ENCODE data around the gene NDUFV2.

Gene NDUFV2

GRCh38 chr18:9173770-9174233 lies 71.3 kb downstream of the NDUFV2 start:
- no peak for DNase-seq
- Histone ChIP-seq H3K27me3 (ENCODE audit: insufficient read depth, low read depth, severe bottlenecking) (no peaks in the 10 kb centered on the region), H3K4me3 (ENCODE audit: low read depth, low read length) (no peak overlapping the region), H3K9me3 (ENCODE audit: severe bottlenecking) (no peaks in the 10 kb centered on the region), H3K36me3 (peaks cover 3% of the 10 kb centered on the region; the same call in 1 of the 2 replicates), H3K27ac (no peak overlapping the region)
- no peak for TF ChIP-seq CTCF (IDR thresholded peaks at IDR 0.05; ENCODE audit: low read depth, low read length)

GRCh38 chr18:9174302-9174701 lies 71.8 kb downstream of the NDUFV2 start:
- Histone ChIP-seq H3K27me3 (ENCODE audit: insufficient read depth, low read depth, severe bottlenecking) (no peaks in the 10 kb centered on the region), H3K9me3 (ENCODE audit: severe bottlenecking) (no peaks in the 10 kb centered on the region), H3K36me3 (peaks cover 3% of the 10 kb centered on the region; the same call in 1 of the 2 replicates), H3K4me3 (ENCODE audit: low read depth, low read length) (no peak overlapping the region), H3K27ac (no peak overlapping the region)
- no peak for DNase-seq
- no peak for TF ChIP-seq CTCF (IDR thresholded peaks at IDR 0.05; ENCODE audit: low read depth, low read length)

- no peak for TF ChIP-seq CTCF (IDR thresholded peaks at IDR 0.05; ENCODE audit: low read depth, low read length)
- Histone ChIP-seq H3K36me3 (peaks cover 3% of the 10 kb centered on the region; the same call in 1 of the 2 replicates), H3K27me3 (ENCODE audit: insufficient read depth, low read depth, severe bottlenecking) (no peaks in the 10 kb centered on the region), H3K4me3 (ENCODE audit: low read depth, low read length) (no peak overlapping the region), H3K9me3 (ENCODE audit: severe bottlenecking) (no peaks in the 10 kb centered on the region), H3K27ac (no peak overlapping the region)
- DNase-seq = no peak
These were observed 72.6 kb downstream of the NDUFV2 start for GRCh38 chr18:9175115-9175514.

- no peak overlapping the region for H3K4me3 ChIP-seq (ENCODE audit: low read depth, low read length)
- no peak overlapping the region for H3K27ac ChIP-seq
- no peak for DNase-seq
- no peak for TF ChIP-seq CTCF (IDR thresholded peaks at IDR 0.05; ENCODE audit: low read depth, low read length)
- H3K27me3 ChIP-seq (ENCODE audit: insufficient read depth, low read depth, severe bottlenecking) = no peaks in the 10 kb centered on the region
- H3K36me3 ChIP-seq = peaks cover 7% of the 10 kb centered on the region; the same call in 1 of the 2 replicates
- H3K9me3 ChIP-seq (ENCODE audit: severe bottlenecking) = no peaks in the 10 kb centered on the region
These were observed 74.5 kb downstream of the NDUFV2 start for GRCh38 chr18:9177031-9177430.

GRCh38 chr18:9177466-9177865 lies 75.0 kb downstream of the NDUFV2 start:
- Histone ChIP-seq H3K27me3 (ENCODE audit: insufficient read depth, low read depth, severe bottlenecking) (no peaks in the 10 kb centered on the region), H3K4me3 (ENCODE audit: low read depth, low read length) (no peak overlapping the region), H3K36me3 (peaks cover 8% of the 10 kb centered on the region; the same call in 1 of the 2 replicates), H3K9me3 (ENCODE audit: severe bottlenecking) (no peaks in the 10 kb centered on the region), H3K27ac (no peak overlapping the region)
- TF ChIP-seq CTCF (IDR thresholded peaks at IDR 0.05; ENCODE audit: low read depth, low read length) = no peak
- DNase-seq = no peak

GRCh38 chr18:9178557-9178956 lies 76.1 kb downstream of the NDUFV2 start:
- H3K36me3 ChIP-seq = peaks cover 15% of the 10 kb centered on the region
- H3K4me3 ChIP-seq (ENCODE audit: low read depth, low read length) = no peak overlapping the region
- no peak for DNase-seq
- H3K27ac ChIP-seq = no peak overlapping the region
- no peaks in the 10 kb centered on the region for H3K9me3 ChIP-seq (ENCODE audit: severe bottlenecking)
- no peaks in the 10 kb centered on the region for H3K27me3 ChIP-seq (ENCODE audit: insufficient read depth, low read depth, severe bottlenecking)
- no peak for TF ChIP-seq CTCF (IDR thresholded peaks at IDR 0.05; ENCODE audit: low read depth, low read length)

Data from WERI-Rb-1 (cell line).